HEK293 (cell line): ENCODE measurements around the gene MALAT1.

ENCODE experiments used
- CTCF ChIA-PET: fragments of 350-600 bp; formaldehyde crosslinking; extraction: SDS; loops from one replicate; lab custom pipeline; 2021; ENCODE audit warnings: antibody characterized with exemption; lab: Yijun Ruan, JAX
- POLR2A ChIA-PET: fragments of 300-600 bp; formaldehyde crosslinking; extraction: SDS; loops from one replicate; lab custom pipeline; 2020; ENCODE audit warnings: antibody characterized with exemption, inconsistent platforms; lab: Yijun Ruan, JAX
- H3K27ac ChIP-seq: fragments of 200-500 bp; sonication (Bioruptor generic); 2 replicates; pipeline ENCODE4 v1.5.1; 2014; ENCODE audit warnings: low read depth, low read length, control low read depth, inconsistent platforms; ENCODE audit errors: extremely low read depth
- H3K36me3 ChIP-seq, 2 experiments: fragments of 200-500 bp in 1 of 2; sonication (Bioruptor generic) in 1 of 2; 1 replicate in 1 of 2; 2 replicates in 1 of 2; pipeline ENCODE4 v1.5.1; 2014 to 2017; ENCODE audit warnings: inconsistent platforms in 2 of 2, low read length in 2 of 2; ENCODE audit not compliant: control insufficient read depth in 2 of 2, insufficient read depth in 1 of 2
- H3K4me1 ChIP-seq: fragments of 200-500 bp; sonication (Bioruptor generic); 2 replicates; pipeline ENCODE4 v1.5.1; 2014; ENCODE audit warnings: mild to moderate bottlenecking, low read length, inconsistent platforms; ENCODE audit not compliant: control insufficient read depth, insufficient read depth
- H3K4me3 ChIP-seq: 2 replicates; pipeline ENCODE4 v1.5.1; 2011; ENCODE audit warnings: low read depth, mild to moderate bottlenecking, control low read depth, low read length, moderate library complexity
- H3K9me3 ChIP-seq: fragments of 200-500 bp; sonication (Bioruptor generic); 2 replicates; pipeline ENCODE4 v1.5.1; 2014; ENCODE audit warnings: low read depth, low read length, inconsistent platforms; ENCODE audit not compliant: control insufficient read depth, insufficient read depth
- GFI1B ChIP-seq: fragments of 450-650 bp; formaldehyde crosslinking; IDR thresholded peaks from 2 replicates; pipeline ENCODE4 v1.5.1; 2016; ENCODE audit warnings: missing biosample characterization, missing genetic modification characterization
- KLF9 ChIP-seq: fragments of 450-650 bp; formaldehyde crosslinking; IDR thresholded peaks from 2 replicates; pipeline ENCODE4 v1.5.1; 2016; ENCODE audit warnings: missing biosample characterization, missing genetic modification characterization, low read depth
- PRDM10 ChIP-seq: fragments of 450-650 bp; formaldehyde crosslinking; IDR thresholded peaks from 2 replicates; pipeline ENCODE4 v1.5.1; 2016; ENCODE audit warnings: missing biosample characterization, missing genetic modification characterization
- PRDM2 ChIP-seq: fragments of 450-650 bp; formaldehyde crosslinking; IDR thresholded peaks from 2 replicates; pipeline ENCODE4 v1.5.1; 2016; ENCODE audit warnings: missing biosample characterization, missing genetic modification characterization, borderline replicate concordance
- SALL2 ChIP-seq: fragments of 450-650 bp; formaldehyde crosslinking; IDR thresholded peaks from 2 replicates; pipeline ENCODE4 v1.5.0; 2017; ENCODE audit warnings: missing biosample characterization, mild to moderate bottlenecking, missing genetic modification characterization, borderline replicate concordance
- SETDB1 ChIP-seq: IDR thresholded peaks from one replicate; pipeline ENCODE4 v1.6.1; 2017; ENCODE audit warnings: mild to moderate bottlenecking, low read length, moderate library complexity, mixed read lengths; ENCODE audit not compliant: insufficient read length
- SP7 ChIP-seq: fragments of 450-650 bp; formaldehyde crosslinking; IDR thresholded peaks from 2 replicates; pipeline ENCODE4 v1.5.1; 2016; ENCODE audit warnings: missing biosample characterization, missing genetic modification characterization
- TSHZ1 ChIP-seq: fragments of 450-650 bp; formaldehyde crosslinking; IDR thresholded peaks from 2 replicates; pipeline ENCODE4 v1.5.1; 2016; ENCODE audit warnings: missing biosample characterization, missing genetic modification characterization, borderline replicate concordance
- ZBTB21 ChIP-seq: fragments of 450-650 bp; formaldehyde crosslinking; IDR thresholded peaks from 2 replicates; pipeline ENCODE4 v1.5.1; 2017; ENCODE audit warnings: missing biosample characterization, missing genetic modification characterization
- ZNF157 ChIP-seq: fragments of 450-650 bp; formaldehyde crosslinking; IDR thresholded peaks from 2 replicates; pipeline ENCODE4 v1.5.1; 2016; ENCODE audit warnings: missing biosample characterization, missing genetic modification characterization
- ZNF221 ChIP-seq: fragments of 450-650 bp; formaldehyde crosslinking; IDR thresholded peaks from 2 replicates; pipeline ENCODE4 v1.5.1; 2017; ENCODE audit warnings: missing biosample characterization, missing genetic modification characterization, borderline replicate concordance
- ZNF473 ChIP-seq: fragments of 450-650 bp; formaldehyde crosslinking; IDR thresholded peaks from 2 replicates; pipeline ENCODE4 v1.5.1; 2017; ENCODE audit warnings: missing biosample characterization, missing genetic modification characterization
- ZNF501 ChIP-seq: fragments of 450-650 bp; formaldehyde crosslinking; IDR thresholded peaks from 2 replicates; pipeline ENCODE4 v1.5.1; 2016; ENCODE audit warnings: missing biosample characterization, missing genetic modification characterization
- ZNF677 ChIP-seq: fragments of 450-650 bp; IDR thresholded peaks from 2 replicates; pipeline ENCODE4 v1.5.0; 2018; ENCODE audit warnings: missing biosample characterization, mild to moderate bottlenecking, missing genetic modification characterization, moderate library complexity
- ZNF701 ChIP-seq: fragments of 450-650 bp; formaldehyde crosslinking; IDR thresholded peaks from 2 replicates; pipeline ENCODE4 v1.5.1; 2016; ENCODE audit warnings: missing biosample characterization, missing genetic modification characterization
- ZNF707 ChIP-seq: fragments of 450-650 bp; formaldehyde crosslinking; IDR thresholded peaks from 2 replicates; pipeline ENCODE4 v1.5.1; 2016; ENCODE audit warnings: missing biosample characterization, missing genetic modification characterization
- ZSCAN16 ChIP-seq: fragments of 450-650 bp; formaldehyde crosslinking; IDR thresholded peaks from 2 replicates; pipeline ENCODE4 v1.5.1; 2016; ENCODE audit warnings: missing biosample characterization, missing genetic modification characterization
- ZSCAN4 ChIP-seq: fragments of 450-650 bp; formaldehyde crosslinking; IDR thresholded peaks from 2 replicates; pipeline ENCODE4 v1.5.1; 2017; ENCODE audit warnings: missing biosample characterization, missing genetic modification characterization

MALAT1 gene

GRCh38 chr11:65454696-65455456, 44.0 kb upstream of the MALAT1 start (continued):
- TF ChIP-seq TSHZ1, result no peak
- TF ChIP-seq KLF9 (tag by site-specific recombination), result no peak
- TF ChIP-seq, all 188 proteins: peak for 0

GRCh38 chr11:65456418-65456817, 42.4 kb upstream of the MALAT1 start:
- no peak overlapping the region for H3K4me3 ChIP-seq
- no peaks in the 10 kb centered on the region for H3K9me3 ChIP-seq
- no peak for TF ChIP-seq ZNF701 (tag by site-specific recombination)
- no peak for TF ChIP-seq ZNF707 (tag by site-specific recombination)
- TF ChIP-seq ZNF501 (tag by site-specific recombination), result no peak
- TF ChIP-seq, all 188 proteins: peak for 0
- no peaks in the 10 kb centered on the region for H3K4me1 ChIP-seq
- H3K27ac ChIP-seq, result no peak overlapping the region
- ChIA-PET POLR2A (interaction anchor here (1.3 to 1.9 kb wide), 2 partner anchors 31 to 43 kb away, joined by 5 to 9 read pairs; partner anchors contain the start of gene MALAT1), CTCF (no interaction called here)
- no peaks in the 10 kb centered on the region for H3K36me3 ChIP-seq

- Histone ChIP-seq H3K4me1 (no peaks in the 10 kb centered on the region), H3K36me3 (no peaks in the 10 kb centered on the region), H3K4me3 (no peak overlapping the region), H3K27ac (no peak overlapping the region), H3K9me3 (no peaks in the 10 kb centered on the region)
- CTCF ChIA-PET, result interaction anchor here (0.6 to 2.7 kb wide), 4 partner anchors 10 to 130 kb away, joined by 3 to 11 read pairs (median 4); no protein-coding TSS in a partner anchor
- POLR2A ChIA-PET, result interaction anchor here (0.6 to 1.6 kb wide), 3 partner anchors 37 to 47 kb away, joined by 3 to 6 read pairs (median 4); partner anchors contain the start of genes MALAT1 and NEAT1
- no peak for TF ChIP-seq ZBTB21
- TF ChIP-seq ZSCAN16, result no peak
- TF ChIP-seq ZNF221 (tag by site-specific recombination), result no peak
- no peak for TF ChIP-seq PRDM10 (tag by site-specific recombination)
- TF ChIP-seq GFI1B (tag by site-specific recombination), result no peak
- no peak for TF ChIP-seq SETDB1
- TF ChIP-seq ZSCAN4, result no peak
- no peak for TF ChIP-seq SALL2 (tag by site-specific recombination)
- TF ChIP-seq ZNF157 (tag by site-specific recombination), result no peak
- no peak for TF ChIP-seq SP7 (tag by site-specific recombination)
- TF ChIP-seq ZNF473 (tag by site-specific recombination), result no peak
- TF ChIP-seq ZNF677 (tag by site-specific recombination), result no peak
- TF ChIP-seq PRDM2 (tag by site-specific recombination), result no peak
These were observed 39.3 kb upstream of the MALAT1 start for GRCh38 chr11:65459552-65459951.
